Left kidney (tissue), 8 donors: Measurements from ENCODE around the gene RASA4B. TPM values are rescaled to one million over a fixed set of nuclear protein-coding genes. Genes with fewer than 3 reads are reported as not detected.
"Not testable (repeated sequence)": the region's sequence is repeated elsewhere in the genome, so short reads cannot be mapped to it uniquely, and the experiment has no call there.

Source experiments
- DNase-seq: peaks from one replicate; pipeline ENCODE4 v3.0.0-alpha.2; 2013
- long read RNA-seq, 8 donors: transcript quantifications; one replicate each; lab custom pipeline, GENCODE V29; 2026
- polyA plus RNA-seq: library from polyadenylated mRNA; unstranded; fragments of 120-200 nt; gene quantifications from one replicate; pipeline ENCODE4 v1.2.1, GENCODE V29; 2013; ENCODE audit not compliant: insufficient read length

Gene RASA4B
- polyA plus RNA-seq: 8.6 TPM
- long read RNA-seq, donor 1, partial matches to known transcripts: 5 of 9 reads
- long read RNA-seq, donor 1, other reads (novel, unspliced or antisense): 0 of 9 reads
- long read RNA-seq, donor 2, partial matches to known transcripts: 0 of 1 reads
- long read RNA-seq, donor 2, other reads (novel, unspliced or antisense): 0 of 1 reads
- long read RNA-seq, donor 3: 0 reads
- long read RNA-seq, donor 4: 0 reads
- long read RNA-seq, donor 5: 0 reads
- long read RNA-seq, donor 6, partial matches to known transcripts: 0 of 1 reads
- long read RNA-seq, donor 6, other reads (novel, unspliced or antisense): 0 of 1 reads
- long read RNA-seq, donor 7, partial matches to known transcripts: 0 of 1 reads
- long read RNA-seq, donor 7, other reads (novel, unspliced or antisense): 0 of 1 reads
- long read RNA-seq, donor 8, partial matches to known transcripts: 0 of 1 reads
- long read RNA-seq, donor 8, other reads (novel, unspliced or antisense): 0 of 1 reads

DNA sequence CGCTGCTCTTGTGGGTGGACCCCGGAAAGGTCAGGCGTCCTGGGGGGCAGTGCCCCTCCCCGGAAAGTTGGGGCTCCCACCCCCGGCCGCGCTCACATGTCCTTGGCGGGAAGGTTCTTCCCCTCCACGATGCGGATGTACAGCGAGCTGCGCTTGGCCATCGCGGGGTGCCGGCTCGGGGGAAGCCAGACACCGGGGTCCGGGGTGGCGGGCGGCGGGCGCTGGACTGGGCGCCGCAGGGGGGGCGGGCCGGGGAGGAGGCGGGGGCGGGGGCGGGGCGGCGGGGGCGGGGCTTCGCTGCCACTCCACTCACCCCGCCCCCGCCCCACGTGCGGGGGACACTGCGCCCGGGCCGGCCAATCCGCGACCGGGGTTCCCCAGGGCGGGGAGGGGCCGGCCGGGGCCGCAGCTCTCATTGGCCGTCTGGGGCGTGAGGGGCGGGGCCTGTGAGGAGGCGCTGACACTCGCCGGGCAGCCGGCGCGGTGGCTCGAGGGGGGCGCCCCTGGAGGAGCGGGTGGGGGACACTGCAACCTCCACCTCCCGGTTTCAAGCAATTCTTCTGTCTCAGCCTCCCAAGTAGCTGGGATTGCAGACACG, at the start of gene RASA4B:
Gene RASA4B (minus strand): TSS at position 228 of the 598 bp plus-strand sequence. CDS start 67 bp downstream, at position 161.
- not testable (repeated sequence) for DNase-seq

DNA sequence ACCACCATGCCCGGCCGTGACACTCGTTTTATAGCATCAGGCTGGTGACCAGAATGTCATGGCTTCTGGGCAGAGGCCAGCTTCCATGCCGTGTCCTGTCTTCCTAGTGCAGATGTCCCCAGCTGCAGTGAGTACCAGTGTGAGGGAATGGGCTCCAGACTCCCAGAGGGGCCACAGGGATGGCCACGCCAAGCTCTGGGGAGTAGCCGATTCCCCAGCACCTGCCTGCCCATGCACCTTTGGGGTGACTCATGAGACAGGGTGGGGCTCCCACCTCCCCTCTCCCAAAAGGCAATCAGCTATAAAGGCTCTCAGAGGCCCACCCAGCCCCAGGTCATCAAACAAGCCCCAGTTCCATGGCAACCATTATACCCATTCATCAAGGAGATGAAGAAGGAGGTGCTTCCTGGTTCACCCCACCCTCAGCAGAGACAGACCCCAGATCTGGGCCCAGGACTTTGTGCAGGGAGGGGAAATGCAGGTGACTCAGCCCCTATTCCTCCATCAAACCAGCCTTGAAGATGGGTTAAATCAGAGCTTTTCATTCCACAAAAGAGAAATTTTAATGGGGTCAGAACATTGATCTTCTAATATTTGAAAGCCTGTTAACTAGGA, 33.3 kb upstream of the RASA4B start, which contains the start of gene SPDYE2:
Gene SPDYE2 (plus strand): TSS at position 419 of the 615 bp plus-strand sequence. CDS start 2,030 bp downstream, outside the sequence.
- DNase-seq: not testable (repeated sequence)

DNA sequence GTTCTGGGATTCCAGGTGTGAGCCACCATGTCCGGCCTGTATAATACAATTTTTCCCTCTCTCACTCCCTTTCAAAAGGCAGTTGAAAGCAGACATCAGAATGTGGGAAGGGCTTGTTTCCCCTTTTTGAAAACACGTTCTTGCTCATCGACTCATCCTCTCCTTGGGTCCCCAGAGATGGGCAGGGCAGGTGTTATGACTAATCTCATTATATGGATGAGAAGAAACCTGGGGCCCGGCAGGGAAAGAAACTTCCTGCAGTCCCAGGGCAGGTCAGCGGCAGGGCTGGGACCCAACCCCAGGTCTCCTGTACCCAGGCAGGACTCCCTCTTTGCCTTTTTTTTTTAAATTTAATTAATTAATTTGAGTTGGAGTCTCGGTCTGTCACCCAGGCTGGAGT, 28.8 kb upstream of the RASA4B start:
- not testable (repeated sequence) for DNase-seq

DNA sequence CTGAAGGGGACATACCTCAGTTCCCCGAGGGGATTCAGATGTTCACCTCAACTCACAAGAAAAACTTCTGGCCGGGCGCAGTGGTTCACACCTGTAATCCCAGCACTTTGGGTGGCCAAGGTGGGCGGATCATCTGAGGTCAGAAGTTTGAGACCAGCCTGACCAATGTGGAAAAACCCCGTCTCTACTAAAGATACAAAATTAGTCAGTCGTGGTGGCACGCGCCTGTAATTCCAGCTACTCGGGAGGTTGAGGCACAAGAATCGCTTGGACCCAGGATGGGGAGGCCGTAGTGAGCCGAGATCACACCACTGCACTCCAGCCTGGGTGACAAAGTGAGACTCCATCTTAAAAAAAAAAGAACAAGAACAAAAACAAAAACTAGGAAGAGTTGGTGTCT, 27.7 kb upstream of the RASA4B start:
- DNase-seq: not testable (repeated sequence)

DNA sequence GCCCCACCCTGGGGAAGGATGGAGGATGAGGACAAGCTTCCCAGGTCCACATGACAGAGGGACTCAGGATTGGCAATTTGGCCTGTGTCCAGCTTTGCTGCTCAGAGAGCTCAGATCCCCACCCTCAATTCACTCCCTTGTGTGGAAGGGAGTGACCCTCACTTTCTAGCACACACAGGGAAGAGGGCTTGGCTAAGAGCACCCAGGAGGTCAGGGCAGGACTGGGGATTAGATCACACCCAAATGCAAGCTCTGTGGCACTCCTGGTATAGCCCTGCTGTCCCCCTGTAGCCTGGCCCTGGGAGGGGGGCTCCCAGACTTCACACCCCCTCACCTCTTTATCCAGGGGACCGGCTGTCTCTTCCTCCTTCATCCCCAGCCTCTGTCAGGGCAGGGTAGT, 26.8 kb upstream of the RASA4B start:
- DNase-seq: not testable (repeated sequence)

DNA sequence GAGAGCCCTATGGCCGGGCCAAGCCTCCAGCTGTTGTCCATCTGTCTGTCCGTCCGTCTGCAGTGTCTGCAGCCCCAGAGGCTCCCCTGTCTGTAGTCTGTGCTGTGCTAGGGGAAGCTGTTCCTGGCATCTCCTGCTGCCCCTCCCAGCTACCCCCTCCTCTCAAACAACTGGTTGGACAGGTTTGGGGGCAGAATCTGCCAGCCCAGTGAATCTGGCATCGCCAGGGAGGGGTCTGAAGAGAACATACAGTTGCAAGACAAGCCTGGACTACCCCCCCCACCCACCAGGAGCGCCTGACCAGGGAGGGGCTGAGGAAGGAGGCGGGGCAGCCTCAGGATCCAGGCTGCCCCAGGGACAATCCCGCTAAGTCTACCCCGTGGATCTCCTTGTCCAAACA, 26.0 kb upstream of the RASA4B start, which contains the start of gene UPK3BL2:
Gene UPK3BL2 (minus strand): TSS at position 101 of the 400 bp plus-strand sequence. CDS start 60 bp downstream, at position 41.
- not testable (repeated sequence) for DNase-seq

DNA sequence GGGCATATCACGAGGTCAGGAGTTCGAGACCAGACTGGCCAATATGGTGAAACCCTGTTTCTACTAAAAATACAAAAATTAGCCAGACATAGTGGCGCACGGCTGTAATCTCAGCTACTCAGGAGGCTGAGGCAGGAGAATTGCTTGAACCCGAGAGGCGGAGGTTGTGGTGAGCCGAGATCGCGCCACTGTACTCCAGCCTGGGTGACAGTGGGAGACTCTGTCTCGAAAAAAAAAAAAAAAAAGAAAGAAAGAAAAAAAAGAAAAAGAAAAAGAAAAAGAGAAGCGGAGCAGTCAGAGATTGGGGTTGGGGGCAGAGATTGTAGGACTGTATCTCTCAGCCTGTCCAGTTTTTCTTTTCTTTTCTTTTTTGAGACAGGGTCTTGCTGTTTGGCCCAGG, 25.2 kb upstream of the RASA4B start:
- DNase-seq: not testable (repeated sequence)

DNA sequence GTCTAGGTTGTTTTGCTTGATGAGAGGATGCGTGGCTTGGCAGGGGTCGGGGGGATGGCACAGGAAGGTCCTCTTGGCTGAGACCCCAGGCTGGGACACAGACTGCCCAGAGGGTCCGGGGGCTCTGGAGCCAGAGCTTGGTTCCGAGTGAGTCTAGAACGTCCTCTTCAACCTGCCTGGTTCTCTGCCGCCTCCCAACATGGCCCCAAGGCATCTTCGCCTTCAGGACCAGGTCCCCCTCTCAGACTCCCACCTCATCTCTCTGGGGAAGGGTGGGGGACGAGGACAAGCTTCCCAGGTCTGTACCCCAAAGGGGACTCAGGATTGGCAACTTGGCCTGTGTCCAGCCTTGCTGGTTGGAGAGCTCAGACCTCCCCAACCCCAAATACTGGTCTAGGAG, 24.5 kb upstream of the RASA4B start:
- not testable (repeated sequence) for DNase-seq

DNA sequence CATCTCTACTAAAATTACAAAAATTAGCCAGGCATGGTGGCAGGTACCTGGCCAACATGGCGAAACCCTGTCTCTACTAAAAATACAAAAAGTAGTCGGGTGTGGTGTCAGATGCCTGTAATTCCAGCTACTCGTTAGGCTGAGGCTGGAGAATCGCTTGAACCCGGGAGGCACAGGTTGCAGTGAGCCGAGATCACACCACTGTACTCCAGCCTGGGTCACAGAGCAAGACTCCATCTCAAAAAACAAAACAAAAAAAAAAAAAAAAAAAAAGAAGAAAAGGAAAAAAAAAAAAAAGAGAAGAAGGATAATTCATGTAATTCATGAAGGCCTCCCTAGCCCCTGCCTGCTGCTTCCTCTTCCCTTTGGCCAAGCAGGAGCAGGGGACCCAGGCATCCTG, 23.0 kb upstream of the RASA4B start:
- DNase-seq: not testable (repeated sequence)

DNA sequence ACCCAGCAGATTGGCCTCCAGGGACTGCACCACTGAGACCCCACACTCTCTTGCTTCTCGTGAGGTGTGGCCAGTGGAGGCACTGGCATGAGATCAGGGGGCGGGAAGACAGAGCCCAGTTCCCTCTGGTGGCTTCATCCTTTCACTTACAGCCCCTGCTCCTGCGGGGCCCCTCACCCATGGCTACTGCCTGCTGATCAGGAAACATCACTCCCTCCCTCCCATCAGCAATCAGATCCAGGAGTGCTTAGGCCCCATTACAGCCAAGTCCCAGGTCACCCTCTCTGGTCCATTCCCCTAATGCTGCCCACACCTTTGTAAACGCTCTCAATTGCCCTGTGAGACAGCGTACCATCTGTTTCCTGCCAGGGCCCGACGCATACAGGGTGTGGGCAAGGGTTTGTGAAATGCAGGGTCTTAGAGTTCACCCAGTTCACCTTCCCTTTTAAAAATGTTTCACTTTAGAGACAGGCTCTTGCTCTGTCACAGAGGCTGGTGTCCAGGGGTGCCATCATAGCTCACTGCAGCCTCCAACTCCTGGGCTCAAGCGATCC, 17.6 kb upstream of the RASA4B start:
- DNase-seq: not testable (repeated sequence)

DNA sequence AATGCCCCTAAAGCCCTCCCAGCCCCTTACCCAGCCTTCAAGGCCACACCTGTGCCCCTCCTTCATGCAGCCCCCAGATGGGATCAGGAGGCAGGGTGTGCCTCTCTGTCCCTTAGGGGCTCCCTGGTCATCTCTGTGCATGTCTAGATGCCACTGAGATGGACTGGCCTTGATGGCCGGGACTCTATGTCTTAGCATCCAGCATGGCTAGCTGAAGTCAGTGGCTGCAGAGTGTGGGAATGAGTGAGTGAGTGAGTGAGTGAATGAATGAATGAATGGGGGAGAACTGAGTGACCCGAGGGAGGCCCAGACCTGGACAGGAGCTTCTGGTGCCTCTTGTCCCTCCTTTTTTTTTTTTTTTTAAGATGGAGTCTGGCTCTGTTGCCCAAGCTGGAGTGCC, 14.6 kb upstream of the RASA4B start:
- DNase-seq: not testable (repeated sequence)

DNA sequence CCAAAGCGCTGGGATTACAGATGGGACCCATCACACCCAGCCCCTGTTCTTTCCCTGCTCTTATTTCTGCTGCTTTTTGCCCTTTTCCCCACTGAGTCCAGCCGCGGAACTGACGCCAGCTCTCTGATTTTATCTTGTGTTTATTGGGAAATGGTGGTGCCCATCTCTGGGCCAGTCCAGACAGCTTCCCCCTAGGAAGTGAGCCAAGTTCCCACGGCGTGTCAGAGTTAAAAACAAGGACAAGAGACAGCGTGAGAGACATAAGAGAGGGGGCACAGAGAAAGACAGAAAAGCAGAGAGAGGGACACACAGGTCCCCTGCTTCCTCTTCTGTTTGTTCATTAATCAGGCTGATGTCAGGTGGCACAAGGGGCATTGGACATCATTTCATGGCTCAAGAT, 14.0 kb upstream of the RASA4B start:
- not testable (repeated sequence) for DNase-seq

DNA sequence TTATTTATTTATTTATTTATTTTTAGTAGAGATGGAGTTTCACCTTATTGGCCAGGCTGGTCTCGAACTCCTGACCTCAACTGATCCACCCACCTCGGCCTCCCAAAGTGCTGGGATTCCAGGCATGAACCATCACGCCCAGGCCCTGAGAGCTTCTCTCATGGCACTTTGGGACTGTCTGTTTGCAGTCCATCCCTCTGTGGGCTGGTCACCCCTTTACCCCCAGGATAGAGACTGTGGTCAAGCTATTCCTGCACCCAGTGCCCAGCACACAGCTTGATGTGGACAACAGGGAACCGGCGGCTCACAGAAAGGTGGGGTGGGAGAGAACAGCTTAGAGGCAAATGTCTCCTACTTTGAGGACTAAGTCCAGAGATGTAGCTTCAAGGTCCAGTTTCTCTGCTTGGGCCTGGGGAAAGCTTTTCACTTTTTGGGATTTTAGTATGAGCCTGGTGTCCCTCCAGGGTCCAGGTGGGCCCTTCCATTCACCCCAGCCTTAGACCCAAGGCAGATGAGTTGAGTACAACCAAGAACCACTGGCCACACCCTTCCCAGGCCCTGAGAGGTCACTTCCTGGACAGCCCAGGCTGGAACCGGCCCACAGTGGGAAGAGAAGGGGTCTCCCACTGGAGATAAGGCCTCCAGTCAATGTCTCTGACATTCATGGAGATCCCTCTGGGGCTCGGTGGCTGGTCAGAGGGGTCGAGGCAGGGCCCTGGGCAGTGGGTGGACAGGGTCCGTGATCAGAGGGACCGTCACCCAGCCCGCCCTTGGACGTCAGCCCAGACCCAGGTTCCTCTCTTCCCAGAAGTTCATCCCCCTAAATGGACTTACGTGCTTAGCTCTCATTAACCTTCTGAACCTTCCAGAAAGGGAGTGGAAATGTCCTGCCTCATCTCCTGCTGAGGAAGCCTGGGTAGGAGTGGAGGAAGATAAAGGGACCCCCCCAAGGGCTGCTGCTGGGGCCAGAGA, 10.5 kb upstream of the RASA4B start:
- not testable (repeated sequence) for DNase-seq

DNA sequence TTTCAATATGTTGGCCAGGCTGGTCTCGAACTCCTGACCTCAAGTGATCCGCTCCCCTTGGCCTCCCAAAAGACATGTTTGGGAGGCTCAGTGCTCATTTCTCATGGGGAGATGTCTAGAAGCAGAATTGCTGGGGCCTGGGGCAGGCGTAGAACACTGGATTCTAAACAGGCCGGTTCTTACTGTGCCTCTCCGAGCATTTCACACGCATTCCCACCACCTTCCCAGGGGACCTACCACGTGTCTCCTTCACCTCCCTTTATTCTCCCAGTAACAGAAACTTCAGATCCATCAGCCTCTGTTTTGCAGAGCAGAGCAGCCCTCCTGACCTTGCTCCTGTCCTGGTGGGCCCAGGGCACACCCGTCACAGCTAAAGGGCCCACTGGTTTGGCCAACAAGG, 9.6 kb upstream of the RASA4B start:
- DNase-seq: not testable (repeated sequence)

DNA sequence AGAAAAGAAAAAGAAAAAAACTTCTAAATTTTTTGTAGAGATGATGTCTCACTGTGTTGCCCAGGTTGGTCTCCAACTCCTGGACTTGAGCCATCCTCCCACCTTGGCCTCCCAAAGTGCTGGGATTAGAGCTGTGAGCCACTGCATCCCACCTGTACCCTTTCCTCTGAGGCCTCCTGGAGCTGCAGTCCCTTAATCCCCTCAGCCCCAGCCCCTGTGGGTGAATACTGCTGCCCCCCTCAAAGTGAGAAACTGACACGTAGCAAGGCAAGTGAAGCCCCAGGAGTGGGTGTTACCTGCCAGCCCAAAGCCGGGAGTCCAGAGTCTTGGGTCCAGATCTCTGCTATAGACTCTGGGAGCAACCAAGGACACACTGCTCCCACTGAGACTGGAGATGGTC, 7.2 kb upstream of the RASA4B start:
- DNase-seq: not testable (repeated sequence)

DNA sequence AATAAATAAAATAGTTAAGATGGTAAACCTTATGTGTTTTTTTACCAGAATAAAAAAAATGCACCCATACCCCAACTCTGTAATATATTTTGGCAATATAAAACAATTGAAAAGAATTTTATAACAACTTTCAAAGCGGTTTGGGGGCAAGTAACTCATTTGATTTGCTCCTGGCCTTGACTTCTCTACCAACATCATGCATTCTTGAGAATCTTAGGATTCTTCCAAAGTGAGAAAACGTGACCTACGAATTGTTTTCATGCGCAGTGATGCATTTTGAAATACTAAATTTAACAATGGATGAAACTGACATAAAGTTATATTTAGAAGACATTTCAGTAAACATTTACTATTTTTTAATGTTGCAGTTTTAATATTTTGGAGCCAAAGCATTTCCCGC, 3.2 kb upstream of the RASA4B start:
- not testable (repeated sequence) for DNase-seq

DNA sequence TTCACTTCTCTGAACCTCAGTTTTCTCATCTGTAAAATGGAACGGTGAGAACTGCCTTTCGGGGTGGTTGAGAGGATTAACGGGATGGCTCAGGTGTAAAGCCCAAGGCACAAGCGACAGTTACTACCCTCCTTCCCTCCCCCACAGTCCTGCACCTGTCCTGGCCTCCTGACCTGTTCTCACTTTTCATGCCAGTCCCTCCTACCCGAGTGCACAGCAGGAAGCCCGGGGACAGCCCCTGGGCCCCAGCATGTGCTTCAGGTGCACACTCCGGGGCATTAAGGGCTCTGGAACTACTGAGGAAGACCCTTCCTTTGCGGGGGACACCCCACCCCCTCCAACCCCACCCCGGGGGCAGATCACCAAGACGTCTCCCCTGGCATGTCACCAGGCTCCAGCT, 626 bp downstream of the RASA4B start:
- DNase-seq: not testable (repeated sequence)

DNA sequence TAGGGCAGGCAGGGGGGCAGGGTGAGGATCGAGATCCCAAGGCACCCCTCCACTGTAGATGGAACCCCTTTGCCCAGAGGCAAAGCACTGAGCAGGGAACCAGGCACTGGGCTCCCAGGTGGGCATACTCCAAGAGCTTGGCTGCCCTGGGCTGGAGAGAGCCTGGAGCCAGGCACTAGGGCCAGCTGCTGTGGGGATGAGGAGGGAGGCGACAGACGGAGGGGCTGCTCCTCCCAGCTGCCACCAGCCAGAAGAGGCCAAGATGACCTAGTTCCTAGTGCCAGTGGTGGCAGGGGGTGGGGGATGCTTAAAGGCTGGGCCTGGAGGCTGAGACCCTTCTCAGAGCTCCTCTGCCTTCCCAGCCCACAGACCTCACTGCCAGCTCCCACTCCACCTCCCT, 1.7 kb downstream of the RASA4B start:
- not testable (repeated sequence) for DNase-seq

DNA sequence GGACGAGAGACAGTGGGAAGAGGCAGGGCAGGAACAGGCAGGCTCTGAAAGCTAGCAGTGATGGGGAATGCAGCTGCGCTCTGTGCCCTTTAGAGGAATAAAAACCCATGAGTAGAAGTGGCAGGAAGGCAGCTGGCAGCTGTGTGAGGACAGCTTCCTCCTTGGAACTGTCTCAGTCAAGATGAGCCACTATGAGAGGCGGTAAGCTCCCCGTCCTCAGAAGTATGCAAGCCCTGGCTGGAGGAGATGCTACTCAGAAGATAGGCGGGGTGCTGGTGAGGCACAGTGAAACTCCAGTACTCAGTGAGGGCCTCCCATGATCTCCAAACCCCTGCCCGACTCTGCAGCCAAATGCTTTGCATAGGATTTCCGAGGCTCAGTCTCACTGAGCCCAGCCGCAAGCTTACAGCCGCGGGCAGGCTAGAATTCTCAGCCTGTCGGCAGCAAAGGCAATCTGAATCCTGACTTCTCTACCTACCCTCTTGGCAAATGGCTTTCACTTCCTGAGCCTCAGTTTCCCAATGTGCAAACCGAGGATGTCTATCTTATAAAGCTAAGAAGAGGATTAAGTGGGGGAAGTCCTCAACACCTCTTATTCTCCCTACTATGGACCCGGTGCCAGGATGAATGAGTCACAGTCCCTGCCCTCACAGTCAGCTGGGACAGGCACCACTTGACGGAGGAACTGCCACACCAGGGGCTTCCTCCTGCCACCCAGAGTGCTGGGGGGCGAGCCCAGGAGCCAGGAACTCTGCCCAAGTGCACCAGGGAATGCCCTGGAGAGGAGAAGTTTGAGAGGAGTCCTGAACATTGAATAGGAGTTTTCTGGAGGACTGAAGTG, 2.5 kb downstream of the RASA4B start:
- not testable (repeated sequence) for DNase-seq
